Esophagus (tissue), 2 donors: ENCODE results near the gene ITGAE. TPM values are rescaled to one million over a fixed set of nuclear protein-coding genes. Genes with fewer than 3 reads are reported as not detected.

Source experiments
- H3K27ac ChIP-seq, 2 donors: one replicate each; pipeline ENCODE4 v1.5.1; 2013; ENCODE audit warnings: low read depth in 2 of 2, mild to moderate bottlenecking in 2 of 2, inconsistent platforms in 1 of 2, low read length in 1 of 2, moderate library complexity in 1 of 2
- H3K27me3 ChIP-seq, 2 donors: one replicate each; pipeline ENCODE4 v1.6.1; 2013; ENCODE audit warnings: low read length in 2 of 2, control low read depth in 1 of 2, mild to moderate bottlenecking in 1 of 2; ENCODE audit not compliant: insufficient read depth in 2 of 2, control insufficient read depth in 1 of 2
- H3K36me3 ChIP-seq, 2 donors: one replicate each; pipeline ENCODE4 v1.6.1; 2013; ENCODE audit warnings: low read length in 1 of 2; ENCODE audit not compliant: control insufficient read depth in 2 of 2, insufficient read depth in 2 of 2
- H3K4me1 ChIP-seq, 2 donors: one replicate each; pipeline ENCODE4 v1.6.1; 2013; ENCODE audit warnings: low read length in 1 of 2; ENCODE audit not compliant: control insufficient read depth in 2 of 2, insufficient read depth in 2 of 2
- H3K4me3 ChIP-seq, 2 donors: one replicate each; pipeline ENCODE4 v1.5.1; 2013; ENCODE audit warnings: low read length in 2 of 2, mild to moderate bottlenecking in 2 of 2, low read depth in 1 of 2, moderate library complexity in 1 of 2
- H3K9me3 ChIP-seq, 2 donors: one replicate each; pipeline ENCODE4 v1.6.1; 2013; ENCODE audit warnings: mild to moderate bottlenecking in 2 of 2, low read depth in 1 of 2, low read length in 1 of 2, moderate library complexity in 1 of 2; ENCODE audit not compliant: control insufficient read depth in 2 of 2, insufficient read depth in 1 of 2
- WGBS, 2 donors: extraction: QIAGEN DNeasy Blood & Tissue Kit; methylation state at CpG; one replicate each; pipeline ENCODE4 v1.1.7; 2013; 5-methylcytosine and 5-hydroxymethylcytosine counted together
- polyA plus RNA-seq, 2 donors: library from polyadenylated mRNA; stranded (reverse); fragments of 200-250 nt; gene quantifications; one replicate each; pipeline ENCODE4 v1.2.3, GENCODE V29; 2013
- donor health status: healthy with polysubstance abuse.
- donor health status: Bipolar disorder and iron deficiency.

The ITGAE gene
- polyA plus RNA-seq, 2 donors: 26.8 to 33.7 TPM

GRCh38 chr17:3727041-3727440 is 73.9 kb downstream of the ITGAE start:
- Histone ChIP-seq H3K4me3 (no peak overlapping the region), H3K27ac (no peak overlapping the region), H3K27me3 (no peaks in the 10 kb centered on the region), H3K4me1 (peaks cover 0 to 7% of the 10 kb centered on the region in 2 donors), H3K36me3 (no peaks in the 10 kb centered on the region), H3K9me3 (no peaks in the 10 kb centered on the region)
- 50 to 67% methylated on average over 2 of the region's 2 CpGs for WGBS, 2 donors

- 17 to 20% methylated on average over 21 to 27 of the region's 27 CpGs for WGBS, 2 donors
- H3K27ac ChIP-seq: no peak overlapping the region
Observed at GRCh38 chr17:3724378-3725077, 76.5 kb downstream of the ITGAE start.

GRCh38 chr17:3723556-3724377 is 77.2 kb downstream of the ITGAE start, which contains the start of gene HASPIN:
TSS of gene HASPIN (plus strand) at chr17:3723903. CDS start at chr17:3723936, 33 bp downstream.
- H3K4me1 ChIP-seq: peaks cover 0 to 7% of the 10 kb centered on the region in 2 donors
- H3K36me3 ChIP-seq: no peaks in the 10 kb centered on the region
- peak within 1 kb of the TSS; percentile 85 for H3K4me3 ChIP-seq
- no peaks in the 10 kb centered on the region for H3K9me3 ChIP-seq
- 0% methylated on average over 84 to 98 of the region's 98 CpGs for WGBS, 2 donors
- peak within 1 kb of the TSS; percentile 91 to 93 for H3K27ac ChIP-seq
- H3K27me3 ChIP-seq: no peaks in the 10 kb centered on the region

More at GRCh38 chr17:3724378-3725077, 76.5 kb downstream of the ITGAE start:
- Histone ChIP-seq H3K4me1 (peaks cover 0 to 7% of the 10 kb centered on the region in 2 donors), H3K27me3 (no peaks in the 10 kb centered on the region), H3K36me3 (no peaks in the 10 kb centered on the region), H3K9me3 (no peaks in the 10 kb centered on the region), H3K4me3 (peak overlapping the region; percentile 85)

- 2% methylated on average over 13 of the region's 13 CpGs for WGBS, 2 donors
- Histone ChIP-seq H3K4me3 (peak overlapping the region; percentile 85), H3K27ac (peak overlapping the region; percentile 91 to 93), H3K27me3 (no peaks in the 10 kb centered on the region), H3K36me3 (no peaks in the 10 kb centered on the region), H3K4me1 (peaks cover 0 to 7% of the 10 kb centered on the region in 2 donors), H3K9me3 (no peaks in the 10 kb centered on the region)
Observed at GRCh38 chr17:3723188-3723555, 77.8 kb downstream of the ITGAE start.

DNA sequence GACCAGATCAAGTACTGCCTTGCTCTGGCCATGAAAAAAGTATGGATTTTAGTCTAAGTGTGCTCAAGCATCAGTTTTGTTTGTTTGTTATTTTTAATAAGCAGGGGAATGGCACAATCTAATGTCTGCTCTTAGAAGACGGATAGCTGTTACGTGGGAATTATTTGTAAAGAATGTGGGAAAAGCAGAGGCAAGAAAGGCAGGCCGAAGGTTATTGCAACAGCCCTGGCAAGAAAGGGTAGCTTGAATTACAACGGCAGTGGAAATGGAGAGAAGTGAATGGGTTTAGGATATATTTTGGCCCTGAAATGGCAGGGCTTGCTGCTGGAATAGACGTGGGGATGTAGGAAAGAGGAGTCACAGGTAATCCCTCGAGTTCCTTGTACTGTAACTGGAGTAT is 78.3 kb downstream of the ITGAE start:
- peak overlapping the region; percentile 85 for H3K4me3 ChIP-seq
- 25 to 29% methylated on average over 6 of the region's 6 CpGs for WGBS, 2 donors
- H3K27me3 ChIP-seq: no peaks in the 10 kb centered on the region
- no peaks in the 10 kb centered on the region for H3K9me3 ChIP-seq
- H3K4me1 ChIP-seq: peaks cover 0 to 7% of the 10 kb centered on the region in 2 donors
- no peaks in the 10 kb centered on the region for H3K36me3 ChIP-seq
- H3K27ac ChIP-seq: peak overlapping the region in 1 of 2 donors; percentile 40

- Histone ChIP-seq H3K36me3 (peaks cover 9% of the 10 kb centered on the region in 2 donors), H3K4me3 (no peak overlapping the region), H3K27me3 (no peaks in the 10 kb centered on the region), H3K9me3 (no peaks in the 10 kb centered on the region), H3K4me1 (peaks cover 0 to 5% of the 10 kb centered on the region in 2 donors), H3K27ac (no peak overlapping the region)
Observed at GRCh38 chr17:3719265-3719664, 81.7 kb downstream of the ITGAE start.

- Histone ChIP-seq H3K4me1 (peaks cover 0 to 3% of the 10 kb centered on the region in 2 donors), H3K27ac (no peak overlapping the region), H3K36me3 (peaks cover 9% of the 10 kb centered on the region in 2 donors)
Observed at GRCh38 chr17:3718201-3718600, 82.8 kb downstream of the ITGAE start.

GRCh38 chr17:3715296-3715695 is 85.7 kb downstream of the ITGAE start:
- Histone ChIP-seq H3K27me3 (no peaks in the 10 kb centered on the region), H3K4me1 (no peaks in the 10 kb centered on the region), H3K9me3 (no peaks in the 10 kb centered on the region), H3K4me3 (no peak overlapping the region), H3K27ac (no peak overlapping the region), H3K36me3 (peaks cover 9 to 12% of the 10 kb centered on the region in 2 donors)
- WGBS, 2 donors: 88 to 94% methylated on average over 8 of the region's 8 CpGs

More at GRCh38 chr17:3718201-3718600, 82.8 kb downstream of the ITGAE start:
- 86 to 90% methylated on average over 4 of the region's 4 CpGs for WGBS, 2 donors
- Histone ChIP-seq H3K4me3 (no peak overlapping the region), H3K27me3 (no peaks in the 10 kb centered on the region), H3K9me3 (no peaks in the 10 kb centered on the region)

GRCh38 chr17:3712811-3713463 is 88.1 kb downstream of the ITGAE start:
- no peak overlapping the region for H3K27ac ChIP-seq
- no peaks in the 10 kb centered on the region for H3K4me1 ChIP-seq
- H3K36me3 ChIP-seq: peaks cover 9 to 12% of the 10 kb centered on the region in 2 donors
- H3K9me3 ChIP-seq: no peaks in the 10 kb centered on the region
- H3K27me3 ChIP-seq: no peaks in the 10 kb centered on the region
- H3K4me3 ChIP-seq: no peak overlapping the region
- WGBS, 2 donors: 76 to 77% methylated on average over 13 of the region's 13 CpGs
